HepG2 (cell line): ENCODE results near the gene PACS2. TPM values are rescaled to one million over a fixed set of nuclear protein-coding genes. Genes with fewer than 3 reads are reported as not detected.

ENCODE experiments used
- ATAC-seq: fragments of 200-7000 bp; cut with Tn5 transposase; 3 replicates; pipeline ENCODE4 v1.9.1; 2020; ENCODE audit warnings: mild to moderate bottlenecking, moderate library complexity
- BruUV-seq: library from RNA; stranded (reverse); fragments of 400-500 nt; replicated peaks from 2 replicates; lab custom pipeline; 2021; lab: Mats Ljungman, UMichigan
- CTCF ChIA-PET: fragments of 300-600 bp; formaldehyde crosslinking; extraction: SDS; loops from one replicate; lab custom pipeline; 2021; ENCODE audit warnings: low total read pairs, inconsistent platforms, low intra/inter-chr PET ratio; lab: Yijun Ruan, JAX
- POLR2A ChIA-PET: fragments of 350-600 bp; sonication (Branson Sonifier 250); formaldehyde crosslinking; loops from one replicate; lab custom pipeline; 2020; ENCODE audit warnings: antibody characterized with exemption, inconsistent platforms; lab: Yijun Ruan, JAX
- DNase-seq: peaks from one replicate; pipeline ENCODE4 v3.0.0-alpha.2; 2015; ENCODE audit warnings: low spot score
- FAIRE-seq: peaks from 3 replicates; lab custom pipeline; 2011; peaks lifted over from hg19 to GRCh38; lab: Jason Lieb, UNC
- H2AFZ ChIP-seq: one replicate; pipeline ENCODE4 v1.6.1; 2011; ENCODE audit warnings: low read length, inconsistent platforms
- H3K27ac ChIP-seq: fragments of 300-600 bp; 3 replicates; pipeline ENCODE4 v1.8.0; 2011; ENCODE audit warnings: mixed run types, mild to moderate bottlenecking, mixed read lengths, low read length, inconsistent platforms; ENCODE audit not compliant: insufficient read depth; ENCODE audit errors: extremely low read length
- H3K27me3 ChIP-seq, 2 experiments: fragments of 200-600 bp in 1 of 2; 2 replicates in 1 of 2; 3 replicates in 1 of 2; pipeline versions ENCODE4 v1.6.0 to v1.8.0; 2011; ENCODE audit warnings: low read length in 2 of 2, mild to moderate bottlenecking in 2 of 2, moderate library complexity in 2 of 2, inconsistent platforms in 1 of 2; ENCODE audit not compliant: insufficient read depth in 2 of 2, control insufficient read depth in 1 of 2
- H3K36me3 ChIP-seq, 2 experiments: fragments of 200-600 bp in 1 of 2; replicated peaks in 1 of 2; 2 replicates in 1 of 2; 3 replicates in 1 of 2; pipeline versions ENCODE4 v1.5.1 to v1.8.0; 2011; ENCODE audit warnings: low read length in 2 of 2, inconsistent platforms in 1 of 2; ENCODE audit not compliant: insufficient read depth in 2 of 2, control insufficient read depth in 1 of 2
- H3K4me1 ChIP-seq: 2 replicates; pipeline ENCODE4 v1.5.1; 2012; ENCODE audit warnings: low read length, inconsistent platforms; ENCODE audit not compliant: insufficient read depth
- H3K4me2 ChIP-seq: 2 replicates; pipeline ENCODE4 v1.6.0; 2011; ENCODE audit warnings: low read depth, low read length, inconsistent platforms
- H3K4me3 ChIP-seq, 3 experiments: fragments of 200-600 bp in 1 of 3; sonication (generic), shearing (Covaris generic) in 1 of 3; replicated peaks in 1 of 3; 2 replicates each; pipeline ENCODE4 v1.5.1; 2011 to 2016; ENCODE audit warnings: low read length in 3 of 3, inconsistent platforms in 2 of 3, low read depth in 2 of 3, mild to moderate bottlenecking in 2 of 3, control low read depth in 1 of 3, mixed read lengths in 1 of 3; ENCODE audit not compliant: insufficient read depth in 1 of 3
- H3K79me2 ChIP-seq: one replicate; pipeline ENCODE4 v1.6.1; 2011; ENCODE audit warnings: low read length, inconsistent platforms; ENCODE audit not compliant: insufficient read depth
- H3K9ac ChIP-seq: 2 replicates; pipeline ENCODE4 v1.6.0; 2011; ENCODE audit warnings: mild to moderate bottlenecking, low read depth, low read length, inconsistent platforms; ENCODE audit not compliant: insufficient read depth
- H3K9me3 ChIP-seq: 2 replicates; pipeline ENCODE4 v1.5.1; 2012; ENCODE audit warnings: mild to moderate bottlenecking, low read length
- H4K20me1 ChIP-seq: 2 replicates; pipeline ENCODE4 v1.6.0; 2011; ENCODE audit warnings: inconsistent platforms, mild to moderate bottlenecking, low read length, moderate library complexity; ENCODE audit not compliant: insufficient read depth
- ADNP ChIP-seq: sonication (generic); formaldehyde crosslinking; IDR thresholded peaks from 2 replicates; pipeline ENCODE4 v1.4.0; 2020; ENCODE audit warnings: missing genetic modification reagents
- CCDC6 ChIP-seq: sonication (generic); formaldehyde crosslinking; IDR thresholded peaks from 2 replicates; pipeline ENCODE4 v1.8.1; 2022; ENCODE audit warnings: mild to moderate bottlenecking, missing genetic modification reagents, moderate library complexity
- FIP1L1 ChIP-seq: fragments of 200-400 bp; formaldehyde crosslinking; IDR thresholded peaks from 2 replicates; pipeline ENCODE4 v1.6.1; 2018; ENCODE audit warnings: low read depth, mild to moderate bottlenecking, low read length, moderate library complexity, borderline replicate concordance; ENCODE audit not compliant: insufficient read depth
- JUNB ChIP-seq: sonication (generic); formaldehyde crosslinking; IDR thresholded peaks from 2 replicates; pipeline ENCODE4 v1.8.0; 2022; ENCODE audit warnings: missing genetic modification reagents, mild to moderate bottlenecking, borderline replicate concordance
- SMC3 ChIP-seq: IDR thresholded peaks from 2 replicates; pipeline ENCODE4 v1.6.1; 2011; ENCODE audit warnings: low read length, improper control_type of control experiment
- ZFP37 ChIP-seq: sonication (generic); formaldehyde crosslinking; IDR thresholded peaks from 2 replicates; pipeline ENCODE4 v1.4.0; 2020; ENCODE audit warnings: missing genetic modification reagents, borderline replicate concordance
- ZFP90 ChIP-seq: sonication (generic); formaldehyde crosslinking; IDR thresholded peaks from 2 replicates; pipeline ENCODE4 v1.8.0; 2022; ENCODE audit warnings: missing genetic modification reagents, mild to moderate bottlenecking, inconsistent platforms, borderline replicate concordance
- ZMYM3 ChIP-seq: sonication (generic); formaldehyde crosslinking; IDR thresholded peaks from 2 replicates; pipeline ENCODE4 v1.5.1; 2020; ENCODE audit warnings: mild to moderate bottlenecking, missing genetic modification reagents
- ZNF382 ChIP-seq: sonication (generic); formaldehyde crosslinking; IDR thresholded peaks from 2 replicates; pipeline ENCODE4 v1.5.0; 2020; ENCODE audit warnings: missing genetic modification reagents, mild to moderate bottlenecking, borderline replicate concordance
- ZNF567 ChIP-seq: sonication (generic); formaldehyde crosslinking; IDR thresholded peaks from 2 replicates; pipeline ENCODE4 v1.8.1; 2023; ENCODE audit warnings: mild to moderate bottlenecking, missing genetic modification reagents, borderline replicate concordance
- ZNF672 ChIP-seq: sonication (generic); formaldehyde crosslinking; IDR thresholded peaks from 2 replicates; pipeline ENCODE4 v1.8.1; 2022; ENCODE audit warnings: missing genetic modification reagents
- ZNF761 ChIP-seq: sonication (generic); formaldehyde crosslinking; conservative IDR thresholded peaks from 2 replicates; pipeline ENCODE4 v1.4.0; 2020; ENCODE audit warnings: mild to moderate bottlenecking, missing genetic modification reagents
- ZSCAN29 ChIP-seq: sonication (generic); formaldehyde crosslinking; conservative IDR thresholded peaks from 2 replicates; pipeline ENCODE4 v1.4.0; 2020; ENCODE audit warnings: mild to moderate bottlenecking, missing genetic modification reagents
- WGBS: methylation state at CpG from one replicate; pipeline ENCODE4 v1.1.6; 2017; ENCODE audit warnings: low lambda C conversion rate; 5-methylcytosine and 5-hydroxymethylcytosine counted together
- in situ Hi-C: cut with HindIII; loops from 2 replicates; pipeline ENCODE4 v1.10.0; 2017; ENCODE audit warnings: low pct_unique_long_range_greater_than_20kb; ENCODE audit not compliant: extremely low pct_ligation_motif_present
- intact Hi-C: fragments of 100-400 bp; cut with micrococcal nuclease; formaldehyde crosslinking; loops from one replicate; pipeline ENCODE4 v1.10.0; 2022; ENCODE audit not compliant: unreplicated experiment
- polyA plus RNA-seq, 8 experiments: library from polyadenylated mRNA; depleted of rRNA in 3 of 8; stranded (reverse) in 7 of 8; unstranded in 1 of 8; fragments of >200 nt; fragmentation: Illumina TruSeq in 4 of 8; extraction: Trizol in 4 of 8; gene quantifications; 2 replicates each; pipeline versions ENCODE4 v1.2.1 to v1.2.3, GENCODE V29; 2011 to 2016; ENCODE audit warnings: low read depth in 4 of 8, missing spikeins in 1 of 8, mixed read lengths in 1 of 8; ENCODE audit not compliant: insufficient read depth in 1 of 8
- total RNA-seq, 5 experiments: library from RNA; depleted of rRNA; stranded (reverse); fragments of >200 nt; fragmentation: Illumina TruSeq; extraction: Trizol; gene quantifications; 2 replicates each; pipeline ENCODE4 v1.2.3, GENCODE V29; 2016; ENCODE audit warnings: low read depth in 1 of 5
- TF ChIP-seq, protein P1 (sequence below): sonication (generic); formaldehyde crosslinking; IDR thresholded peaks from 2 replicates; pipeline ENCODE4 v1.4.0; 2020; ENCODE audit warnings: mild to moderate bottlenecking, missing genetic modification reagents, borderline replicate concordance

PACS2 gene
- total and polyA plus RNA-seq, 2 of the 13 experiments (the other 11 are each of a cell fraction or from before 2014, with no cell fraction given), result 23.6 to 27.6 TPM

DNA sequence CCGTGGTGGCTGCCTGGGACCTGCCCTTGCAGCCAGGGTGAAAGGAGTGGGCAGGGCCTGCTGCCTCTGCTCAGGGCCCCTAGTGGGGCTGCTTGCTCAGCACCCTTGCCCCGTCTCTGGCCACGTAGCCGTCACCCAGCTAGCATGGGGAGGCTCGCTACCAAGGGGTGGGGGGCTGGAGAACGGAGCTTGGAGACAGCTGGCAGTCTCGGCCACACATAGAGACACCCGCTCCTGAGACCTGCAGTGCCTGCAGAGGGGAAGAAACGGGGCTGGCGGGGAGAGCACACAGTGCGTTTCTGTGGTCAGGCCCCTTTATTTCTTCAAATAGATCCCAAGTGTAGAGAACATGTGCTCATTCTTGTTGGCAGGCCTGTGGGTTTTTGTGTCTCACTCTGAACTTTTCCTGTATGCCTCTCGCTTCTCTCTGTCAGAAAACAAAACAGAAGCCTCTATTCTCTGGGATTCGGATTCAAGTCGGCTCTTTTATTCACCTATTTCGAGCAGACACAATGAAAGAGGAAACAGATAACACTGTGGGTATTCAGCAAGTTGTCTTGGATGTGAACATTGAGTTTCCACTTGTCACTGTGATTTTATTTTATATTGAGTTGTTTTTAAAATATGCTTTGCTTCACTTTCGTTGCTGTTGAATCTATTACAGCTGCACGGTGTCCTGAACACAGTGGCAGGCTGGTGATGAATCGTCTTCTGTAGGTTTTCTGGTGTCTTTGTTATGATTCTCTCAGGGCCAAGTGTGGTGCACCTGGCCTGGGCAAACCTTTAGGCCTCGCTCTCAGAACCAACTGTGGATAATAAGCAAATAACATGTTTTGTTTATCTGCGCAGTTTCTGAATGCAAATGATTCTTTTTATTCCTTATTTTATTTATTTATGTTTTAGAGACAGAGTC, 26.5 kb downstream of the PACS2 start:
- no peak for TF ChIP-seq ZFP90
- TF ChIP-seq SMC3, result no peak
- no peak for TF ChIP-seq JUNB (CRISPR knock-in tag)
- no peak for TF ChIP-seq ZNF672
- TF ChIP-seq ZFP37 (CRISPR knock-in tag), result no peak
- no peak for TF ChIP-seq FIP1L1
- TF ChIP-seq ADNP (CRISPR knock-in tag), result no peak
- no peak for TF ChIP-seq ZNF761 (CRISPR knock-in tag)
- TF ChIP-seq ZNF382, result no peak
- TF ChIP-seq, protein P1, sequence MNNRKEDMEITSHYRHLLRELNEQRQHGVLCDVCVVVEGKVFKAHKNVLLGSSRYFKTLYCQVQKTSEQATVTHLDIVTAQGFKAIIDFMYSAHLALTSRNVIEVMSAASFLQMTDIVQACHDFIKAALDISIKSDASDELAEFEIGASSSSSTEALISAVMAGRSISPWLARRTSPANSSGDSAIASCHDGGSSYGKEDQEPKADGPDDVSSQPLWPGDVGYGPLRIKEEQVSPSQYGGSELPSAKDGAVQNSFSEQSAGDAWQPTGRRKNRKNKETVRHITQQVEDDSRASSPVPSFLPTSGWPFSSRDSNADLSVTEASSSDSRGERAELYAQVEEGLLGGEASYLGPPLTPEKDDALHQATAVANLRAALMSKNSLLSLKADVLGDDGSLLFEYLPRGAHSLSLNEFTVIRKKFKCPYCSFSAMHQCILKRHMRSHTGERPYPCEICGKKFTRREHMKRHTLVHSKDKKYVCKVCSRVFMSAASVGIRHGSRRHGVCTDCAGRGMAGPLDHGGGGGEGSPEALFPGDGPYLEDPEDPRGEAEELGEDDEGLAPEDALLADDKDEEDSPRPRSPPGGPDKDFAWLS (CRISPR knock-in tag), result no peak
- no peak for TF ChIP-seq ZMYM3 (CRISPR knock-in tag)
- TF ChIP-seq ZSCAN29 (CRISPR knock-in tag), result no peak
- TF ChIP-seq CCDC6, result no peak
- TF ChIP-seq ZNF567 (CRISPR knock-in tag), result no peak
- TF ChIP-seq, all 625 proteins: peak for 0
- Histone ChIP-seq H3K79me2 (peaks cover 2% of the 10 kb centered on the region), H3K27ac (no peak overlapping the region), H2AFZ (no peak overlapping the region), H3K4me1 (peaks cover 25% of the 10 kb centered on the region), H3K9ac (no peak overlapping the region), H3K27me3 (no peaks in the 10 kb centered on the region), H3K36me3 (no peaks in the 10 kb centered on the region; a peak in 1 of 5 replicates), H3K4me3 (no peak overlapping the region), H3K9me3 (no peaks in the 10 kb centered on the region), H3K4me2 (no peak overlapping the region), H4K20me1 (0 out of 2 replicates have a peak, but pooled peaks cover 7% of the 10 kb centered on the region)
- ChIA-PET CTCF (no interaction called here), POLR2A (no interaction called here)
- no peak for FAIRE-seq
- BruUV-seq, result no TSS peak
- ATAC-seq, result no peak; the same call in 2 of the 3 replicates
- in situ Hi-C loops (no loop called here), intact Hi-C loops (no loop called here)
- no peak for DNase-seq
- 83% methylated on average over 17 of the region's 20 CpGs for WGBS
